ENCODE data around the gene CMC2. TPM values are rescaled to one million over a fixed set of nuclear protein-coding genes. Genes with fewer than 3 reads are reported as not detected.

The CMC2 gene
- polyA plus RNA-seq, 4 donors: 62.2 to 80.1 (median 68.5) TPM

GRCh38 chr16:81003610-81004460 lies 2.9 kb downstream of the CMC2 start:
- DNase-seq (ENCODE audit: low read depth in 4 of 4, low spot score in 3 of 4): no peak

- no peak for DNase-seq (ENCODE audit: low read depth in 4 of 4, low spot score in 3 of 4)
Observed at GRCh38 chr16:81003064-81003463, 3.6 kb downstream of the CMC2 start.

- no peak for DNase-seq (ENCODE audit: low read depth in 4 of 4, low spot score in 3 of 4)
Observed at GRCh38 chr16:81001330-81001729, 5.4 kb downstream of the CMC2 start.

GRCh38 chr16:81000873-81001272 lies 5.8 kb downstream of the CMC2 start:
- DNase-seq (ENCODE audit: low read depth in 4 of 4, low spot score in 3 of 4): no peak

- DNase-seq (ENCODE audit: low read depth in 4 of 4, low spot score in 3 of 4): no peak
Observed at GRCh38 chr16:80997964-80998620, 8.6 kb downstream of the CMC2 start.

GRCh38 chr16:80997139-80997798 lies 9.4 kb downstream of the CMC2 start:
- no peak for DNase-seq (ENCODE audit: low read depth in 4 of 4, low spot score in 3 of 4)

GRCh38 chr16:80996688-80997138 lies 10.0 kb downstream of the CMC2 start:
- DNase-seq (ENCODE audit: low read depth in 4 of 4, low spot score in 3 of 4): no peak

GRCh38 chr16:80994451-80994850 lies 12.2 kb downstream of the CMC2 start:
- no peak for DNase-seq (ENCODE audit: low read depth in 4 of 4, low spot score in 3 of 4)

- no peak for DNase-seq (ENCODE audit: low read depth in 4 of 4, low spot score in 3 of 4)
Observed at GRCh38 chr16:80993834-80994233, 12.9 kb downstream of the CMC2 start.

GRCh38 chr16:80993307-80993706 lies 13.4 kb downstream of the CMC2 start:
- no peak for DNase-seq (ENCODE audit: low read depth in 4 of 4, low spot score in 3 of 4)

- no peak for DNase-seq (ENCODE audit: low read depth in 4 of 4, low spot score in 3 of 4)
Observed at GRCh38 chr16:80992676-80993293, 13.9 kb downstream of the CMC2 start.

- no peak for DNase-seq (ENCODE audit: low read depth in 4 of 4, low spot score in 3 of 4)
Observed at GRCh38 chr16:80991792-80992430, 14.8 kb downstream of the CMC2 start.

- no peak for DNase-seq (ENCODE audit: low read depth in 4 of 4, low spot score in 3 of 4)
Observed at GRCh38 chr16:80990978-80991377, 15.7 kb downstream of the CMC2 start.

GRCh38 chr16:80990577-80990976 lies 16.1 kb downstream of the CMC2 start:
- no peak for DNase-seq (ENCODE audit: low read depth in 4 of 4, low spot score in 3 of 4)

GRCh38 chr16:80989801-80990200 lies 16.9 kb downstream of the CMC2 start:
- no peak for DNase-seq (ENCODE audit: low read depth in 4 of 4, low spot score in 3 of 4)

- no peak for DNase-seq (ENCODE audit: low read depth in 4 of 4, low spot score in 3 of 4)
Observed at GRCh38 chr16:80988756-80989155, 17.9 kb downstream of the CMC2 start.

- DNase-seq (ENCODE audit: low read depth in 4 of 4, low spot score in 3 of 4): no peak
Observed at GRCh38 chr16:80986557-80986956, 20.1 kb downstream of the CMC2 start.

GRCh38 chr16:80985611-80986010 lies 21.1 kb downstream of the CMC2 start:
- no peak for DNase-seq (ENCODE audit: low read depth in 4 of 4, low spot score in 3 of 4)

GRCh38 chr16:80984124-80984892 lies 22.4 kb downstream of the CMC2 start:
- no peak for DNase-seq (ENCODE audit: low read depth in 4 of 4, low spot score in 3 of 4)

GRCh38 chr16:80982646-80983045 lies 24.0 kb downstream of the CMC2 start:
- DNase-seq (ENCODE audit: low read depth in 4 of 4, low spot score in 3 of 4): no peak

All from right renal pelvis (tissue), 4 donors.